ENCODE results near the gene CAPN7.

CAPN7 gene

DNA sequence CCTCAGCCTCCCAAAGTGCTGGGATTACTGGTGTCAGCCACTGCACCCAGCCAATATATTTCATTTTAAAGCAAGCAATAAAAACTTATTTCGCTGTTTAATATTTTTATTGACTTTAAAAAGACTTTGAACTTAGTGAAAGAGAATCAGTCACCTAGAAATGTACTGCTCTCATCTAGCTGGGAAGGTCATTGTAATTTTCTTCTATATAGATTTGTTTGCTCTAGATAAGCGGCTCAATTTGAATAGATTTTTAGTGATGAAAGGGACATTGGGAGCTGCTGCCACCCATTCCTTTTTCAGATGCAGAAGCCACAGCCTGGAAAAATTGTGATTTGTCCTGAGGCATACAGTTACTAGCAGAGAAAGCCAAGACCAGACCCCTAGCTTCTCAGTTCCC is 40.1 kb downstream of the CAPN7 start:
- no peak for DNase-seq (ENCODE audit: low spot score)

DNA sequence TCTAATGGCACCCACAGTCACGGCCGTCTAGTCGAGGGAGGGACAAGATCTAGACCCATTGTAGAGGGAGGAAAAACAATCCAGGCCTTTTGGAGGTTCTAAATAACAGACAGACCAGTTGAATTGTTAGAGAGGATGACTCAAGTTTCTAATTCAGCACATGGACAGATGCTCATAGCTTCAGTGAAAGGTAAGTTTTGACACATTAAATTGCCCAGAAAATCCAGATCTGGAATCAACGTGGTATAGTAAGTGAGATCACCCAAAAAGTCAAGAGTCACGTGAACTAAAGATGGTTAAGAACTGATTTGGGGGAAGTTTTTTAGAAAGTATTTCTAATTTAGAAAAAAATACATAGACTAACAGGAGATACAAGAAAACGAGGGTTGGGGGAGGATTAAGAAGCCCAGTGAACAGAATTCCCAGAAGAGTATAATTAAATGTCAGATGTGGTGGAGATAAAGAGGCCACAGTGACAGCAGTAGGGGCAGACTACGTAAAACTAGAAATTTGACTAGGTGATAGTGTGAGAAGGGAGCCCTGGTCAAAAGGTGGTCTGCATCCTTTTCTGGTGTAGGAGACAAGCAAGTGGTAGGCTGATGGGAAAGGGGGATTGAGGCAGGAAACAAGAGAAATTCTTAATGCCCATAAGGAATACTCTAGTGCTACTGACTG is 47.1 kb downstream of the CAPN7 start:
- DNase-seq (ENCODE audit: low spot score): no peak

DNA sequence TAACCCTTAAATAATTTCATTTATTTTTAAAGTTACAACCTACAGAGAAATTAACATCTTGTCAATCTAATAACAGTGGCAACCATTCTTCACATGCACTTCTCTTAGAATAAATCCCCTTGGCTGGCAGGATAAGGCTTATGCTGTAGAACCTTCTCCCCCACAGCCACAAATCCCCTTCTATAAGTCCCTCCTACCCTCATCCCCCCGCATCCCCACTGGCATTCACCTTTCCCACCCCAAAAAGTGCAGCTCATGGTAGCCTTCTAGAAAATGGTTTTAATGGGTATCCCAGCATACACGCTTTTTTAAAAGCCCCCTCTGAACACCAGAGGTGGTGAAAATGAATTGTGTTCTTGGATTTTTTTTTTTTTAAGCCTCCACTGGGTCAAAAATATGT is 49.2 kb downstream of the CAPN7 start:
- no peak for DNase-seq (ENCODE audit: low spot score)

DNA sequence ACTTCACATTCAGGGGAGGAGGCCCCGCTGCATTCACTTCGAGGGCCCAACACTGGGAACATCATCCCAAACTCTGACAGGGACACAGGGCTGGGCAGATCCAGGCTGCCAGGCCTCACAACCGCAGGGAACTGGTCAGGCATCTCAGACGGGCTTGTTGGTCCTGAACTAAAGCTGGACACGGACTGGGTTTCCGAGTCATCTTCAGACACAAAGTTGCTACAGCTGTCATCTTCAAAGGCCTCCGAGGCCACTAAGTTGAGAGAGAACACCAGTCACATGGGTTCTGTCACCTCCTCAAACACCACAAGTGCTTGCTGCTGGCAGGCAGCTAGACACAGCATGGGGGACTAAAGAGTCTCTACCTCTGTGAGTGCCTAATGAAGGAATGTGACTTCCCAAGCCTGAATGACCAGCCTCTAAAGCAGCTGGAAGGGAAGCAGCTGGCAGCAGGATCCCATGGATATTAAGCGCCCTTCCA is 50.9 kb downstream of the CAPN7 start:
- no peak for DNase-seq (ENCODE audit: low spot score)

DNA sequence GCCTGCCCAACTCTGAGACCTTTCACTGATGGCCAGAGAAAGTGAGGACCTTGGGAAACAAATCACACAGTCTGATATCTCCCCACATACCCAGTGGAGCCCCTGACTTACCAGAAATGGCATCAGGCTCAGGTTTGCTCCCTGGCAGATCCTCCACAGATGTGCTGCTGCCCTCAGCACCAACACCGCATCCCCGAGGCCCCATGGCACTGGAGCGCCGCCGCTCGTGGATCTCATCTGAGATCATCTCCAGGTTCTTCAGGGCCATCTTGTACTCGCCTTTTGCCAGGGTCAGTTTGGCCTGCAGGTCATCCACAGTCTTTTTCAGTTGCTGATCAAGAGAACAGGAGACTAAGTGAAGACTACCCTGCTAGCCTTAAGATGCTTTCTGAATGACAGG is 52.7 kb downstream of the CAPN7 start:
- DNase-seq (ENCODE audit: low spot score): no peak

DNA sequence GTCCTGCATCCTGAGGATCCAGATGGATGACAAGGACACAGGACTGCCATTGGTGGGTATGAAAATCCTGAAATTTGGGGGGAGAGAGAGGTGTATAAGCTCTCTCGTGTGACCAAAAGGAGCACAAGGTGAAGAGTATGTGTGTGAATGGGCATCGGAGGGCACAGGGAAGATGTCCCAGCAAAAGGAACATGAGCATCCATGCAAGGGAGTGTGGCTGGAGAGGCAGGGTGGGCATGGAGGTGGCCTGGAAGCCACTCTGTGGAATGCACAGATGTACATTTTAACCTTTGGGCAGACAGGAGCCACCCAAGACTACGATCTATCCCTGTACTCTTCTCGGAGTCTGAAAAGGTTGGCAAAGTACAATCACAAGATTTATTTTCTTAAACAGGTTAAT is 54.5 kb downstream of the CAPN7 start:
- DNase-seq (ENCODE audit: low spot score): no peak

DNA sequence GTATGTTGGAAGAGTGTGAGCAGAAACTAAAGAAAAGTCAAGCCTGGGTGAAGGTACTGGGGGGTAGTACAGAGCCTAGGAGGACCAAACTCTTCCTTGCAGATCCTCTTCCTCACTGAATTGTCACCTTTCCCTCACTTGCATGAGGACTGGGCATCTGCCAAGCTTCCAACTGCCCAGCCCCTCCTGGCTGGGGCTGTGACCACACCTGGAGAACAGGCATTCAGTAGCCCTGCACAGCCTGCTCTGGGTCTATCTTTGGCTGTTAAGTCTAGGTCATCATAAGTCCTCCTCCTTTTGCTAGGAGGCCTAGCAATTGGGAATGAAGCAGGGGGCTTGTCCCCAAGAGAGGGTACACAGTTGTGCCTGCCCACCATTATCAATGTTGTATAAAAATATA is 55.2 kb downstream of the CAPN7 start:
- DNase-seq (ENCODE audit: low spot score): no peak

DNA sequence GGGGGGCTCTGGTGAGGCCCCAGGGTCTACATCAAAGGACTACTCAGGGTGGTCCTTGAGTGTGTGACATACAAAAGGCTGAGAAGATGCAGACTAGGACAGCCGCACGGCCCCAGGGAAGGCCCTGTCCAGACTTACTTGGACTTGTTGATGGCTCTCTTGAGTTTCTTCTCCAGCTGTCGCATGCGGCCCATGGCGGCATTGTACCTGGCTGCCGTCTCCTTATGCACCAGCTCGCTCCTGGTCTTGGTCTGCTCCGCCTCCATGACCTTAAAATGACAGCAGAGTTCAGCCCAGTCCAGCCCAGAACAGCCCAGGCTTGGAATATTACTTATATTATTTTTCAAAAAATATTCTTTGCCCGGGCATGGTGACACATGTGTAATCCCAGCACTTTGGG is 56.0 kb downstream of the CAPN7 start:
- no peak for DNase-seq (ENCODE audit: low spot score)

DNA sequence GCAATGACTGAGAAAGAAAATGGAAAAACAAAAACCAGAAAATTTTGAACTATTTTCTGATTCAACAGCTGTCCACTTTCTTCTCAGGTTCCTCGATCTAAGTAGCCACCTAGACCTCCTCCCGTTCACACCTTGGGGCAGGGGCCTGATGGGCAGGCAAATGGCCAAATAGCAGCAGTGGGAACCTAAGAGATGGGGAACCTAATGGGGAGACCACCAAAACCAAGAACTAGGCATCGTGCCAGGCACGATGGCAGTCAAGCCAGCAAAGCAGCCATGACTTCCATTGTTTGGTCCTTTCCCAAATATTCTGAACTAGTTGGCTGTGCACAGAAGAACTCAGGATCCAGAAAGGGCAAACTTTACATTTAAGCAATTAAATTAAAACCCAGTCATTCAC is 57.1 kb downstream of the CAPN7 start:
- no peak for DNase-seq (ENCODE audit: low spot score)

DNA sequence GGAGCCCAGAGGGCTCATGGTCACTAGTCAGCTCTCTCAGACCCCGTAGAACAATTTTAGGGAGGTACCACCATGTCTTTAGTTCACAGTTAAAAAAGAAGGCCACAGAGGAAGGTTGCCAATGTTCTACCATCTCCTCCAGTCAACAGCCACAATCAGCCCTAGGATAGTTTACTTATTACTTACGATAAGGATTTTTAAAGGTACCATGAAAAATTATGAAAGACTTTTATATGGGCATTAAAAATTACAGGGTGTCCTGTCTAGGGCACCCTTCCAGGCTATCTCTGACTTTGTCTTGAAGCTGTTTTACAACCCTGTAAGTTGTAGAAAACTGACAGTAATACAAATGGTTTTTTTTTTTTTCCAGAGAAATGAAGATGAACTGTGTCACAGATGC is 57.9 kb downstream of the CAPN7 start:
- no peak for DNase-seq (ENCODE audit: low spot score)

DNA sequence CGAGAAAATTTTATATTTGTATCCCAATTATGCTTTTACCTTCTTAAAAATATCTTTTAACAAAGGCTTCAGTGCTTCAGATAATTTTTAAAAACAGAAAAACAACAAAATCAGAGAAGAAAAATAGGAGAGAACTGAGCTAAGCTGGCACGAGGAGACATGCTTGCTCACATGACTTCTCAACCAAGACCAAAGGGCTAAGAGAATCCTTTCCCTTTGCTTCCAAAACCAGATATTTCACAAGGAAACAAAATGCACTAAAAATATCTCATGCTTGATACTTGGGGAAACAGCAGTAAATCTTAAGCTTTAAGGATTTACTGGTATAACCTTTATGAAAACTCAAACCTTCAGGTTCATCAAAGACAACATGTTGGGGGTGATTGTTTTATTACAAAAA is 58.4 kb downstream of the CAPN7 start:
- no peak for DNase-seq (ENCODE audit: low spot score)

DNA sequence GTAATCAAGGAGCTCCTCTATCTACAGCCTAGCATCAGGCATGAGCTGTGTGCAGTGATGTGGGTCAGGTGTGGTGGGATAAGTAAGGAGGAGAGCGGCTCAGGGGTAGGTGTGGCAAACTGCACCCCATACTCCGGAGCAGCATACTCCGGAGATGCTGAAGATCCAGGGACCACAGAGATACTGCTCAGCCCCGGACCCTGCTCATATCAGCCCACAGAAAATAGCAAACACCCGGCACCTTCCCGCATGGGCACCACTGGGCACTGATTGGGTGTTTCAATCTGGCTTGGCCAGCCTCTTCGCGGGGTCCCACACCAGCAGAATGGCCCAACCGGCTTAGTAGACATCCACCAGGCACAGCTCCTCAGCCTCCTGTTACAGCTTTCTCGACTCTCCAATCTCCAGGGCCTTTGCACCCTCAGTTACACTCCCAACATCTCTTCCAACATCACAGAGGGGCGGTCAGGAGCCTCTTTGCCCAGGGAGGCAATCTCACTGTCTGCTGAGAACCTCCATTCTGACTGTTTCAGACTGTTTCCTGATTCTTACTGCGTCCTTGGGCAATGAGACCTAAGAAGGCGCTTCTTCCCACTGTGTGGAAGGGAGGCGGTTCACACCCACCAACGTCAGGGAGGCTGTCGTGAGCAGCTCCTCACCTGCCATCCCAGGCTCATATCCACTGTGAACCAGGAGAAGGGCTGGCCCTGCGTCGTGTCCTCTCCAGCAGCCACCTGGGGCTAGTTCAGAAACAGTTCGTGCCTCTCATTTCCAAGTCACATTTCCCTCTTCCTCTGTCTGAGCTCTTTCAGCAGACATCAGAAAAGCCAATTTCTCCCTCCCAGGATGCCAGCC is 59.8 kb downstream of the CAPN7 start:
- DNase-seq (ENCODE audit: low spot score): no peak

DNA sequence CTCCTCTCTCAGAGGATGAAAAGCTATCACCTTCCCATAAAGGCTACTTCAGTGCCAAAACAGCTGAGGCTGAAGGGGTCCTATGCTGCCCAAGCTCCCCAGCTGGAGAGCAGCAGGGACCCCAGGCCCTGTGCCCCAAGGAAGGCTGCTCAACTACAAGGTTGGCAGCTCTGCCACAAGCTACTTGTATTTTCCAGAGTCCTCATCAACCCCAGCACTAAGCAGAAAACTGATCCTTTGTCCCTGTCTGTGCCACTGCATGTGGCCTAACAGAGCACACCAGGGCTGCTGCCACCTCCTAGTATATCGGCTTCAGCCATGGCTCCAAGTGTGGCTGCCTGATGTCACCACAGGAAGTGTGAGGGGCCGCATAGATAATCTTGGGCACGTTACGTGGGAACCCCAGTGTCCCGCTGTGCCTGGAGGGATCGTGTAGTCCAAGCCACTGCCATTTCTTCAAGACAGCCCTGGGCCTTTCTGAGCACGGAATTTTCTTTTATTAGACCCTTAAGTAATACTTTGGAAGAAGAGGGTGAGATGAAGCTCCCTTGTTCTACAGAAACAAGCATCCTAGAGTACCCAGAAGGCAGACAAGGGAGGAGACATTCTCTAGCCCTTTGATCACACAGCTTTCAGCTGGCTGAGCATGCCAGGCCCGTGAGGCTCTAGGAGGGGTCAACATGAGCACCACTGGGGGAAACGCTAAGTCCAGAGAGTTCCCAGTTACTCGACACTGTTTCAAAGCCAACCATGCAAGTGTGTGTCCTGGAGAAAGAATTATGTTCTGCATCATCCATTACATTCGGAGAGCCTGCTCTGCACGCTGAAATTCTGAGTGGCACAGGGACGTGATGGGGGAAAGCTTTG is 60.7 kb downstream of the CAPN7 start:
- DNase-seq (ENCODE audit: low spot score): no peak

DNA sequence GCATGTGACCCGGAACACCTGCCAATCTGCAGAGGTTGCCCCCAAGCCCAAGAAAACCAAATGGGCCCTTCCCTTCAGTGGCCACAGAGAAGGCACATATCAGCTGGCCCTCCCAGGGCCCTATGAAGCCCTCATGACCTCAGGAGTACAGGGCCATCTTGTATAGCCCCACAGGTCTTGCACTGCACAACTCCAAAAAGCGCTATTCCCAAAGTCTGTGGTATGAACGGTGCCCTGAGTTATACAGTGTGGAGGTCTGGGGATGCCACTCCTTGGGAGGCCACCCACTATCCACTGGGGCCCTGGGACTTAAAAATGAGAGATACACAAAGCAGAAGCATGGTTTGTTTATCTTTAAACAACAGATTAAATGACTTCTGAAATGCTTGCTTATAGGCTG is 61.5 kb downstream of the CAPN7 start:
- no peak for DNase-seq (ENCODE audit: low spot score)

DNA sequence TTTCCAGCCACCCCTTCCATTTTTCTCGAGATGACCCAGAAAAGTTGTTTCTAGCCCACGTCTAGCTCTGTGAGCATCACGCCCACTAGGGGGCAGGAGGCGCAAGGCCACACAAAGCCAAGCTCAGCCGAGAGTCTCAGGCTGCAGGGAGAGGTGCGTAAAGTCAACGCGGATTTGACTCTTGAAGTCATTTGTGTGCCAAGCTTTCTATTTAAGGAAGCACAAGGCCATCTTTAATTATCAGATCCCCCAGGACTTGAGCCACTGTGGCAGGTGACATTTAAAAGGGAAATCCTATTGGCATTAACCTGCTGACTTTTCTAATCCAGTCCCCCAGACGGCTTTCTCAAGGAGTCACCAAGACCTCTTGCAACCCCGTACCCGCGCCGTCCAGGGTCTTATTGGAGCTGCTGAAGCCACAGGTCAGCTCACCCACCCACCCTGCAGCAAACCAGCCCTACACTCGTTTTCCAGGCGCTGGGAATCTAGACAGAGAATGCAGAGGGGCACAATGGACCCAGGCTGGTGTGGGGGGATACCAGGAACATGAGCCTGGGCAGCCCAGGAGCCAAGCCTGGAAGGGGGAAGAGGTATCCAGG is 62.1 kb downstream of the CAPN7 start:
- DNase-seq (ENCODE audit: low spot score): peak; percentile 83

DNA sequence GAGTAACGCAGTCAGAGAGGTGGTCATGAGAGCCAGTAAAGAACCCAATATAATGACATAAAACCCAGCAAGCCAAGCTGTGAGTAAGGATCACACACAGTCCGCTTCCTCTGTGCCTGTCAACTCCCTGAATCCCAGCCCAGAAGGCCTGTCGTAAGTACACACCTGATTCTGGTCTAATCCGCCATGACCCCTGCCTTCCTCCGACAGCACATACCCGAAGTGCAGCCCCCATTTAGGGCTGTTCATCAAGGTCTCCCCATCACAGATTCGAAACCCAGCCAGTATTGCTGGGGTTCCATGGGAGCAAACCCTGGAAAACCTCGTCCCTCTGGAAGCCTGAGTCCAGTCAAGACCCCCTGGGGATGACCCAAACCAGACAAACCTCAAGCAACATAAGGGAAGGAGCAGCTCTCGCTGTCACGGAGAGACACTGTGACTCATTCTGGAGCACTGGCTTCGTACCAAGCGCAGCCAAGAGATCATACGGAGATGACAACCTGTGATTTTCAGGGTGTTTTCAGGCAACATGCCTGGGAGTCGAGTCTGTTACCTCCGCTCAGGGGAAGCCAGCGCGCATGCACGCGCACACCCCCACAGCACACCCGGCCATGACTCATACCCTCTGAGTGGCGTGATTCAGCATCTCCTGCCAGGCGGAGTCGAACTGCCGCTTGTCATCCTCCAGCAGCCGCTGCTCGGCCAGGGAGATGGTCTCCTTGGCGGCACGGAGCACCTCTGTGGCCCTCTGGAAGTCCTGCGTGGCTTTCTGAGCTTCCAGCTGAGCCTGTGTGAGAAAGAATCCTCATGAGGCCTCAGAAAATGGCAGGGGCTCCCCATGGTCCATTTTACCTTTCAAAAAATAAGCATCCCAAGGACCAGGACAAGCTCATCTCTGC is 63.3 kb downstream of the CAPN7 start:
- peak; percentile 97 for DNase-seq (ENCODE audit: low spot score)

DNA sequence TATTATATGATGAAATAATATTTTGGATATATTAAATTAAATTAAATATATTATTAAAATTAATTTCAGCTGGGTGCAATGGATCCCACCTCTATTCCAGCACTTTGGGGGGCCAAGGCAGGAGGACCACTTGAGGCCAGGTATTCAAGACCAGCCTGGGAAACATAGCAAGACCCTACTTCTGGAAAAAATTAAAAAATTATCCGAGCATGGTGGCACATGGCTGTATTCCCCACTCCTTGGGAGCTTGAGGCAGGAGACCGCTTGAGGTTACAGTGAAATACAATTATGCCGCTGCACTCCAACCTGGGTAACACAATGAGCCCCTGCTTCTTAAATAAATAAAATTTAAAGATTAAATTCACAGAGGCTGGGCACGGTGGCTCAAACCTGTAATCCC is 65.0 kb downstream of the CAPN7 start:
- no peak for DNase-seq (ENCODE audit: low spot score)

DNA sequence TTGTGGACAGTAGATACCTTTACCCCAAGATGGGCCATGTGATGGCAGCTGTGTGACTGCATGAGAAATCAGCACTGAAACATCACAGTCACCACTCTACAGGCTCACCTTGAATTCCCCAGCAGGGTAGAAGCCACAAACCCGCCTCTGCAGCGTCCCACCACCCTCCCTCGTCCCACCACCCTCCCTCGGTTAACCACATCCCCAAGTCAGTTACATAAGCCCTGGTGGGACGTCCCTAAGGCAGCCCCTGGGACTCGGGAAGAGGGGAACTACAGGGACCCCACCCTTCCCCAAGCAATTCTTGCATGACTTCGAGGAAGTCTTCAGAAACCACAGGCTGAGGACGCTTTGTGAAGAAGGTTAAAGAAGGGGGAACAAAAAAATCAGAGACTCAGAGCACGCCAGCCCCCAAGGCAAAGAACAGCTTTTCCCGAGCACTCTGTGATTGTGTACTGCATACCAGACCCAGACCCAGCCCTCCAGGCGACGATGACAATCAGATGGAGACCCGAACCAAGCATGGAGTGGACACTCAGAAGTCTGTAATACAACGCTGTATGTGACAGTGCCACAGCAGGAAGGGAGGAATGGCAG is 65.8 kb downstream of the CAPN7 start:
- DNase-seq (ENCODE audit: low spot score): no peak

DNA sequence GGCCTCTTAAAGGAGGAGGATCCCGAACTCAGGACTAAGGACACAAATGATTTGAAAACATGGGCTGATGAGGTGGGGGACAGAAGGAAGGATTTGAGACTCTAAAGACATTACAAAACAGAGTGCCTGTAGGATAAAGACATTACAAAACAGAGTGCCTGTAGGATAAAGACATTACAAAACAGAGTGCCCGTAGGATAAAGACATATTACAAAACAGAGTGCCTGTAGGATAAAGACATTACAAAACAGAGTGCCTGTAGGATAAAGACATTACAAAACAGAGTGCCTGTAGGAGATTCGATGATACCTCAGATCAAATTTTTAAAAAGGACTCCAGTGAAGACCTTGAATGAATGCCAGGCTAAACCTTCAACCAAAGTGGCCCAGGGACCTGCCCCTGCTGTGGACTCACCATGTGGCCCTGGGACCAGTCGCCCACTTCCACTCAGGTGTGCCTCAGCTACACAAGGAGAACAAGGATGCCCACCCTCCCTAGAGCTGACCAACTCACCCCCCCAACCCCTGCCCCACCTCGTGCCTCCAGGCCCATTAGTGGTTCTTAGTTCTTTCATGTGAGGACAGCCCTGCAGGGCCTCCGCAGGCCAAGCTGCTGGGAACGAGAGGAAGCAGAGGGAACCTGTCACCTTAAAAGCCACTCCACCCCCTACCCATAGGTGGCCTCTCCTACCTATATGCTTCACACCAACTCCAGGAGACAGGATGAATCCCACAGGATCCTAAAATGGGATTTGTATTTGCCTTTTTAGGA is 66.6 kb downstream of the CAPN7 start:
- no peak for DNase-seq (ENCODE audit: low spot score)

DNA sequence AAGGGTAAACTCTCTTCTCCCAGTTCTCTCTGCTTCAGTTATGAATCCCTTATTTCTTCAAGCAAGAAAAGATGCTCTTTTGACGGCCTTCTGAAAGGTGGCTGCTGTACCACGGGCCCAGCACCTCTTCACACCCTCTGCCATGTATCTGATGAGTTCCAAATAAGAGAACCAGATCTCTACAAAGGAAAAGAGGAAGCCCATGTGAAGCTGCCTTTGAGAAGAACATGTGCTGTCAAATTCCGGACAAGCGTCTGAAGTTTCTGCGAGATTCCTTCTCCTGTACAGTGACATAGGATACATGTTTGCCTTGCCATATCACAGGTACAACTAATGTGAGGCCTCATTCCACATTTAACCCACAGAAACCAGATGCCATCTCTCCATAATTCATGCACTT is 67.2 kb downstream of the CAPN7 start:
- no peak for DNase-seq (ENCODE audit: low spot score)

Data from RKO (cell line).